Gastroesophageal sphincter (tissue), 3 donors: ENCODE results near the gene DOCK6.

Source experiments
- EP300 ChIP-seq: sonication (generic); formaldehyde crosslinking; IDR thresholded peaks from one replicate; pipeline ENCODE4 v1.6.1; 2017; ENCODE audit warnings: antibody characterized with exemption, mild to moderate bottlenecking
- POLR2A ChIP-seq, 2 donors: fragments of 450-650 bp; IDR thresholded peaks; one replicate each; pipeline ENCODE4 v1.6.1; 2017; ENCODE audit warnings: antibody characterized with exemption in 2 of 2, mild to moderate bottlenecking in 2 of 2, moderate library complexity in 1 of 2
- POLR2AphosphoS5 ChIP-seq: sonication (generic); formaldehyde crosslinking; IDR thresholded peaks from one replicate; pipeline ENCODE4 v1.6.1; 2017; ENCODE audit warnings: antibody characterized with exemption
- TF ChIP-seq, protein P1 (sequence below), 4 experiments: fragments of 200-600 bp in 2 of 4; fragments of 450-650 bp in 2 of 4; sonication (generic) in 1 of 4; IDR thresholded peaks; one replicate each; pipeline ENCODE4 v1.5.1; 2017 to 2019; ENCODE audit warnings: antibody characterized with exemption in 4 of 4, mild to moderate bottlenecking in 2 of 4, moderate library complexity in 2 of 4

DNA sequence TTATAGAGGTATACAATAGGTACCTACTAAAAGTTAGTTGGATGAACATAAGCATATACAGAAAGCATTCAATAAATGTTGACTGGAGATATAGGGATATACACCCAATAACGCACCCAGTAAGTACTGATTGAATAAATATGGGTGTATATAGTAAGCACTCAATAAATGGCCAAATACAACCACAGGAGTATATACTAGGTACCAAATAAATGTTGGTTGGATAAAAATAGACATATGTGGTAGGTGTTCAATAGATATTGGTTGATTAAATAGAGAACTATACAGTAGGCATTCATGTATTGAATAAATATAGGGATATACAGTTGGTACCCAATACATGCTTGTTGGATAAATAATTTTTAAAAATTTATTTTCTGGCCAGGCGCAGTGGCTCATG lies 13.5 kb downstream of the DOCK6 start:
- TF ChIP-seq POLR2A (IDR thresholded peaks at IDR 0.05), result no peak
- no peak for TF ChIP-seq POLR2AphosphoS5
- TF ChIP-seq, protein P1, sequence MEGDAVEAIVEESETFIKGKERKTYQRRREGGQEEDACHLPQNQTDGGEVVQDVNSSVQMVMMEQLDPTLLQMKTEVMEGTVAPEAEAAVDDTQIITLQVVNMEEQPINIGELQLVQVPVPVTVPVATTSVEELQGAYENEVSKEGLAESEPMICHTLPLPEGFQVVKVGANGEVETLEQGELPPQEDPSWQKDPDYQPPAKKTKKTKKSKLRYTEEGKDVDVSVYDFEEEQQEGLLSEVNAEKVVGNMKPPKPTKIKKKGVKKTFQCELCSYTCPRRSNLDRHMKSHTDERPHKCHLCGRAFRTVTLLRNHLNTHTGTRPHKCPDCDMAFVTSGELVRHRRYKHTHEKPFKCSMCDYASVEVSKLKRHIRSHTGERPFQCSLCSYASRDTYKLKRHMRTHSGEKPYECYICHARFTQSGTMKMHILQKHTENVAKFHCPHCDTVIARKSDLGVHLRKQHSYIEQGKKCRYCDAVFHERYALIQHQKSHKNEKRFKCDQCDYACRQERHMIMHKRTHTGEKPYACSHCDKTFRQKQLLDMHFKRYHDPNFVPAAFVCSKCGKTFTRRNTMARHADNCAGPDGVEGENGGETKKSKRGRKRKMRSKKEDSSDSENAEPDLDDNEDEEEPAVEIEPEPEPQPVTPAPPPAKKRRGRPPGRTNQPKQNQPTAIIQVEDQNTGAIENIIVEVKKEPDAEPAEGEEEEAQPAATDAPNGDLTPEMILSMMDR (IDR thresholded peaks at IDR 0.05), result no peak
- no peak for TF ChIP-seq EP300
